HepG2 (cell line): ENCODE data around the gene GLDC. TPM values are rescaled to one million over a fixed set of nuclear protein-coding genes. Genes with fewer than 3 reads are reported as not detected.

ENCODE experiments used
- CENPX ChIP-seq: sonication (generic); formaldehyde crosslinking; IDR thresholded peaks from 2 replicates; pipeline ENCODE4 v1.9.0; 2021; ENCODE audit warnings: mild to moderate bottlenecking, missing genetic modification reagents, moderate library complexity
- CTCF ChIP-seq: sonication (generic); formaldehyde crosslinking; IDR thresholded peaks from 2 replicates; pipeline ENCODE4 v1.5.0; 2020; ENCODE audit warnings: mild to moderate bottlenecking, missing genetic modification reagents, moderate library complexity
- FIP1L1 ChIP-seq: fragments of 200-400 bp; formaldehyde crosslinking; IDR thresholded peaks from 2 replicates; pipeline ENCODE4 v1.6.1; 2018; ENCODE audit warnings: low read depth, mild to moderate bottlenecking, low read length, moderate library complexity, borderline replicate concordance; ENCODE audit not compliant: insufficient read depth
- FOXC1 ChIP-seq: sonication (generic); formaldehyde crosslinking; IDR thresholded peaks from 2 replicates; pipeline ENCODE4 v1.8.0; 2022; ENCODE audit warnings: mild to moderate bottlenecking, missing genetic modification reagents, borderline replicate concordance
- GLI4 ChIP-seq: sonication (generic); formaldehyde crosslinking; IDR thresholded peaks from 2 replicates; pipeline ENCODE4 v1.5.1; 2020; ENCODE audit warnings: missing genetic modification reagents, mild to moderate bottlenecking, moderate library complexity, borderline replicate concordance
- KDM6A ChIP-seq: IDR thresholded peaks from 2 replicates; pipeline ENCODE4 v1.6.1; 2016; ENCODE audit warnings: low read depth
- PATZ1 ChIP-seq: sonication (generic); formaldehyde crosslinking; IDR thresholded peaks from 2 replicates; pipeline ENCODE4 v1.4.0; 2020; ENCODE audit warnings: missing genetic modification reagents
- POLR2A ChIP-seq, 2 experiments: IDR thresholded peaks; 2 replicates each; pipeline ENCODE4 v1.6.1; 2011; ENCODE audit warnings: low read depth in 2 of 2, low read length in 2 of 2, mild to moderate bottlenecking in 1 of 2, moderate library complexity in 1 of 2; ENCODE audit not compliant: insufficient read depth in 1 of 2
- RAD21 ChIP-seq: fragments of 450-650 bp; formaldehyde crosslinking; IDR thresholded peaks from 2 replicates; pipeline ENCODE4 v1.5.0; 2020; ENCODE audit warnings: mild to moderate bottlenecking
- SKIL ChIP-seq: sonication (generic); formaldehyde crosslinking; IDR thresholded peaks from 2 replicates; pipeline ENCODE4 v1.8.0; 2022; ENCODE audit warnings: missing genetic modification reagents, mild to moderate bottlenecking, moderate library complexity, borderline replicate concordance
- TBL1XR1 ChIP-seq: fragments of 150-350 bp; IDR thresholded peaks from 2 replicates; pipeline ENCODE4 v1.6.1; 2014; ENCODE audit warnings: borderline replicate concordance, low read length; ENCODE audit not compliant: partially characterized antibody
- ZNF414 ChIP-seq: sonication (generic); formaldehyde crosslinking; IDR thresholded peaks from 2 replicates; pipeline ENCODE4 v1.5.0; 2020; ENCODE audit warnings: missing genetic modification reagents
- ZNF441 ChIP-seq: sonication (generic); formaldehyde crosslinking; IDR thresholded peaks from 2 replicates; pipeline ENCODE4 v1.7.0; 2021; ENCODE audit warnings: missing genetic modification reagents, borderline replicate concordance
- ZNF468 ChIP-seq: sonication (generic); formaldehyde crosslinking; IDR thresholded peaks from 2 replicates; pipeline ENCODE4 v1.8.0; 2022; ENCODE audit warnings: mild to moderate bottlenecking, moderate library complexity, missing genetic modification reagents
- ZNF558 ChIP-seq: sonication (generic); formaldehyde crosslinking; IDR thresholded peaks from 2 replicates; pipeline ENCODE4 v1.9.0; 2022; ENCODE audit warnings: mild to moderate bottlenecking, missing genetic modification reagents, borderline replicate concordance
- ZNF567 ChIP-seq: sonication (generic); formaldehyde crosslinking; IDR thresholded peaks from 2 replicates; pipeline ENCODE4 v1.8.1; 2023; ENCODE audit warnings: mild to moderate bottlenecking, missing genetic modification reagents, borderline replicate concordance
- ZNF614 ChIP-seq: IDR thresholded peaks from 2 replicates; pipeline ENCODE4 v1.6.1; 2018; ENCODE audit warnings: missing biosample characterization, missing genetic modification reagents, inconsistent platforms, borderline replicate concordance
- ZNF737 ChIP-seq: sonication (generic); formaldehyde crosslinking; IDR thresholded peaks from 2 replicates; pipeline ENCODE4 v1.5.0; 2020; ENCODE audit warnings: missing genetic modification reagents, mild to moderate bottlenecking, borderline replicate concordance
- ZSCAN29 ChIP-seq: sonication (generic); formaldehyde crosslinking; conservative IDR thresholded peaks from 2 replicates; pipeline ENCODE4 v1.4.0; 2020; ENCODE audit warnings: mild to moderate bottlenecking, missing genetic modification reagents
- polyA plus RNA-seq, 8 experiments: library from polyadenylated mRNA; depleted of rRNA in 3 of 8; stranded (reverse) in 7 of 8; unstranded in 1 of 8; fragments of >200 nt; fragmentation: Illumina TruSeq in 4 of 8; extraction: Trizol in 4 of 8; gene quantifications; 2 replicates each; pipeline versions ENCODE4 v1.2.1 to v1.2.3, GENCODE V29; 2011 to 2016; ENCODE audit warnings: low read depth in 4 of 8, missing spikeins in 1 of 8, mixed read lengths in 1 of 8; ENCODE audit not compliant: insufficient read depth in 1 of 8
- total RNA-seq, 5 experiments: library from RNA; depleted of rRNA; stranded (reverse); fragments of >200 nt; fragmentation: Illumina TruSeq; extraction: Trizol; gene quantifications; 2 replicates each; pipeline ENCODE4 v1.2.3, GENCODE V29; 2016; ENCODE audit warnings: low read depth in 1 of 5

GLDC gene
- total and polyA plus RNA-seq, 2 of the 13 experiments (the other 11 are each of a cell fraction or from before 2014, with no cell fraction given), result 59.3 to 115 TPM

GRCh38 chr9:6681147-6681956 is 35.8 kb upstream of the GLDC start (continued):
- TF ChIP-seq FOXC1 (CRISPR knock-in tag), result peak; percentile 85; the same call in 1 of the 2 replicates
- TF ChIP-seq SKIL (CRISPR knock-in tag), result peak; percentile 61; the same call in 1 of the 2 replicates
- peak; percentile 17; the same call in 1 of the 2 replicates for TF ChIP-seq ZNF614
- TF ChIP-seq PATZ1 (CRISPR knock-in tag), result no peak; the same call in 1 of the 2 replicates
- peak; percentile 78; the same call in 1 of the 2 replicates for TF ChIP-seq ZNF468 (CRISPR knock-in tag)
- 0 out of 2 replicates have a peak, but pooled peaks have one; percentile 33 for TF ChIP-seq ZNF414
- TF ChIP-seq RAD21 (CRISPR knock-in tag), result peak; percentile 33; the same call in 1 of the 2 replicates
- TF ChIP-seq TBL1XR1, result peak; percentile 67
- TF ChIP-seq ZNF558 (CRISPR knock-in tag), result peak; percentile 86; the same call in 1 of the 2 replicates
- peak; percentile 85; the same call in 1 of the 2 replicates for TF ChIP-seq ZNF567
- 0 out of 2 replicates have a peak, but pooled peaks have one; percentile 9 for TF ChIP-seq ZNF737 (CRISPR knock-in tag)
- TF ChIP-seq ZSCAN29 (CRISPR knock-in tag), result no peak; the same call in 1 of the 2 replicates
- no peak for TF ChIP-seq KDM6A (CRISPR knock-in tag)
- TF ChIP-seq FIP1L1, result no peak; the same call in 1 of the 2 replicates
- TF ChIP-seq CENPX (CRISPR knock-in tag), result no peak
- TF ChIP-seq CTCF, result peak; percentile 45
- TF ChIP-seq GLI4 (CRISPR knock-in tag), result peak; percentile 72
- peak; percentile 83 to 97 for TF ChIP-seq POLR2A (IDR thresholded peaks at IDR 0.05; ENCODE audit: insufficient read depth in 1 of 2, low read depth in 2 of 2, low read length in 2 of 2)
- 0 out of 2 replicates have a peak, but pooled peaks have one; percentile 18 for TF ChIP-seq ZNF441 (CRISPR knock-in tag)
